Lower leg skin (tissue), 4 donors: ENCODE results near the gene SHISAL1. TPM values are rescaled to one million over a fixed set of nuclear protein-coding genes. Genes with fewer than 3 reads are reported as not detected.
"Not testable (repeated sequence)": the region's sequence is repeated elsewhere in the genome, so short reads cannot be mapped to it uniquely, and the experiment has no call there.

ENCODE experiments used
- DNase-seq, 2 donors: peaks; one replicate each; pipeline ENCODE4 v3.0.0-alpha.2; 2019; ENCODE audit warnings: low spot score in 2 of 2
- H3K4me3 ChIP-seq: fragments of 200-600 bp; sonication (generic); 2 replicates; pipeline ENCODE4 v1.5.1; 2017; ENCODE audit warnings: mild to moderate bottlenecking, low read depth; ENCODE audit not compliant: poor library complexity, severe bottlenecking
- CTCF ChIP-seq, 3 donors: fragments of 450-650 bp; IDR thresholded peaks; one replicate each; pipeline ENCODE4 v1.5.1; 2016; ENCODE audit warnings: antibody characterized with exemption in 3 of 3, mild to moderate bottlenecking in 3 of 3, moderate library complexity in 2 of 3
- POLR2A ChIP-seq, 2 donors: fragments of 450-650 bp; IDR thresholded peaks; one replicate each; pipeline ENCODE4 v1.6.1; 2016 to 2017; ENCODE audit warnings: antibody characterized with exemption in 2 of 2, mild to moderate bottlenecking in 1 of 2, moderate library complexity in 1 of 2
- WGBS, 2 donors: methylation state at CpG; one replicate each; pipeline ENCODE4 v1.1.5; 2018; 5-methylcytosine and 5-hydroxymethylcytosine counted together
- intact Hi-C: fragments of 100-400 bp; cut with DNase I; formaldehyde crosslinking; loops from one replicate; pipeline ENCODE4 v1.15.0; 2023; ENCODE audit warnings: low total_unique reads
- total RNA-seq, 4 donors: library from RNA; depleted of rRNA; stranded (reverse); fragments of >200 nt; gene quantifications; one replicate each; pipeline ENCODE4 v1.1.0, GENCODE V29; 2016

The SHISAL1 gene
- total RNA-seq, 4 donors from 2014 or later, result 0.08 to 0.42 (median 0.28) TPM

GRCh38 chr22:44237290-44237689, 75.5 kb downstream of the SHISAL1 start:
- DNase-seq, result no peak
- intact Hi-C loops, result no loop called here
- no peak for TF ChIP-seq CTCF (IDR thresholded peaks at IDR 0.05)
- TF ChIP-seq POLR2A (IDR thresholded peaks at IDR 0.05), result no peak
- no peak overlapping the region for H3K4me3 ChIP-seq

GRCh38 chr22:44234372-44234771, 78.4 kb downstream of the SHISAL1 start:
- DNase-seq, intact Hi-C loops, H3K4me3 ChIP-seq: not testable (repeated sequence)
- WGBS, 2 donors, result 93 to 94% methylated on average over 12 of the region's 12 CpGs

GRCh38 chr22:44231233-44231632, 81.5 kb downstream of the SHISAL1 start:
- 90 to 93% methylated on average over 4 of the region's 4 CpGs for WGBS, 2 donors
- TF ChIP-seq POLR2A (IDR thresholded peaks at IDR 0.05), result no peak
- TF ChIP-seq CTCF (IDR thresholded peaks at IDR 0.05), result no peak
- no peak overlapping the region for H3K4me3 ChIP-seq
- intact Hi-C loops, result no loop called here
- DNase-seq, result no peak

GRCh38 chr22:44229809-44230208, 82.9 kb downstream of the SHISAL1 start:
- no peak for DNase-seq
- H3K4me3 ChIP-seq, result no peak overlapping the region
- TF ChIP-seq POLR2A (IDR thresholded peaks at IDR 0.05) (no peak), CTCF (IDR thresholded peaks at IDR 0.05) (no peak)
- WGBS, 2 donors, result 38 to 39% methylated on average over 2 of the region's 2 CpGs
- intact Hi-C loops, result no loop called here

- TF ChIP-seq POLR2A (IDR thresholded peaks at IDR 0.05), result no peak
- no peak for TF ChIP-seq CTCF (IDR thresholded peaks at IDR 0.05)
- no peak overlapping the region for H3K4me3 ChIP-seq
- WGBS, 2 donors, result 67 to 78% methylated on average over 3 of the region's 3 CpGs
- intact Hi-C loops, result no loop called here
- DNase-seq, result no peak
These were observed 83.4 kb downstream of the SHISAL1 start for GRCh38 chr22:44229331-44229730.

GRCh38 chr22:44225812-44226211, 86.9 kb downstream of the SHISAL1 start:
- no peak overlapping the region for H3K4me3 ChIP-seq
- intact Hi-C loops, result no loop called here
- TF ChIP-seq POLR2A (IDR thresholded peaks at IDR 0.05), result no peak
- TF ChIP-seq CTCF (IDR thresholded peaks at IDR 0.05), result no peak
- WGBS, 2 donors, result 66 to 73% methylated on average over 8 of the region's 8 CpGs
- DNase-seq, result no peak
